K562 (cell line): Measurements from ENCODE around the gene CTNNBL1. TPM values are rescaled to one million over a fixed set of nuclear protein-coding genes. Genes with fewer than 3 reads are reported as not detected.

ENCODE experiments used
- ATAC-seq: fragments of 200-7000 bp; cut with Tn5 transposase; 3 replicates; pipeline ENCODE4 v1.9.1; 2020; ENCODE audit warnings: moderate library complexity
- BruUV-seq: library from RNA; stranded (reverse); fragments of 400-500 nt; replicated peaks from 2 replicates; lab custom pipeline; 2021; lab: Mats Ljungman, UMichigan
- CTCF ChIA-PET: fragments of 300-600 bp; formaldehyde crosslinking; extraction: SDS; loops from one replicate; lab custom pipeline; 2021; ENCODE audit warnings: low intra/inter-chr PET ratio; lab: Yijun Ruan, JAX
- POLR2A ChIA-PET: fragments of 300-600, 350-650 bp; sonication (Branson Sonifier 250); formaldehyde crosslinking; extraction: SDS; loops from one replicate; lab custom pipeline; 2021; ENCODE audit warnings: antibody characterized with exemption, inconsistent platforms; lab: Yijun Ruan, JAX
- DNase-seq, 4 experiments: peaks; one replicate each; pipeline versions ENCODE4 v3.0.0 to v3.0.0-alpha.2; 2011 to 2018; ENCODE audit warnings: low spot score in 3 of 4, mixed read lengths in 3 of 4; ENCODE audit errors: extremely low read depth in 1 of 4
- FAIRE-seq: peaks from 2 replicates; lab custom pipeline; 2011; peaks lifted over from hg19 to GRCh38; lab: Jason Lieb, UNC
- H2AFZ ChIP-seq: 2 replicates; pipeline ENCODE4 v1.6.0; 2011; ENCODE audit warnings: low read depth, low read length, control low read depth, inconsistent platforms
- H3K27ac ChIP-seq: fragments of 200-600 bp; 3 replicates; pipeline ENCODE4 v1.8.0; 2011; ENCODE audit warnings: low read depth, mild to moderate bottlenecking, control low read depth, inconsistent platforms, low read length, moderate library complexity, mixed read lengths; ENCODE audit errors: extremely low read depth
- H3K27me3 ChIP-seq, 2 experiments: fragments of 300-600 bp in 1 of 2; 2 replicates in 1 of 2; 3 replicates in 1 of 2; pipeline versions ENCODE4 v1.6.0 to v1.8.0; 2011; ENCODE audit warnings: inconsistent platforms in 2 of 2, low read length in 2 of 2, mild to moderate bottlenecking in 1 of 2, mixed read lengths in 1 of 2, moderate library complexity in 1 of 2; ENCODE audit not compliant: control insufficient read depth in 2 of 2, insufficient read depth in 2 of 2
- H3K36me3 ChIP-seq: fragments of 300-600 bp; 3 replicates; pipeline ENCODE4 v1.8.0; 2011; ENCODE audit warnings: mild to moderate bottlenecking, low read length, inconsistent platforms; ENCODE audit not compliant: control insufficient read depth, insufficient read depth
- H3K4me1 ChIP-seq, 2 experiments: fragments of 200-600 bp in 1 of 2; replicated peaks in 1 of 2; 2 replicates in 1 of 2; 3 replicates in 1 of 2; pipeline versions ENCODE4 v1.5.1 to v1.8.0; 2011; ENCODE audit warnings: inconsistent platforms in 2 of 2, low read length in 2 of 2, mild to moderate bottlenecking in 1 of 2, mixed read lengths in 1 of 2, moderate library complexity in 1 of 2; ENCODE audit not compliant: control insufficient read depth in 2 of 2, insufficient read depth in 2 of 2
- H3K4me2 ChIP-seq: 2 replicates; pipeline ENCODE4 v1.6.1; 2011; ENCODE audit warnings: low read length, control low read depth, inconsistent platforms, mixed read lengths; ENCODE audit not compliant: insufficient read depth
- H3K4me3 ChIP-seq: fragments of 200-600 bp; sonication (generic), shearing (Covaris generic); 2 replicates; pipeline ENCODE4 v1.5.1; 2016; ENCODE audit warnings: control low read depth, inconsistent platforms
- H3K79me2 ChIP-seq: fragments of 200-600 bp; 3 replicates; pipeline ENCODE4 v1.8.0; 2011; ENCODE audit warnings: low read length, inconsistent platforms; ENCODE audit not compliant: control insufficient read depth, insufficient read depth
- H3K9ac ChIP-seq, 2 experiments: 2 replicates each; pipeline versions ENCODE4 v1.6.0 to v1.6.1; 2011; ENCODE audit warnings: low read depth in 2 of 2, low read length in 2 of 2, control low read depth in 1 of 2, inconsistent platforms in 1 of 2, mild to moderate bottlenecking in 1 of 2, mixed read lengths in 1 of 2; ENCODE audit not compliant: insufficient read depth in 1 of 2
- H3K9me1 ChIP-seq: one replicate; pipeline ENCODE4 v1.6.0; 2011; ENCODE audit warnings: inconsistent platforms, mild to moderate bottlenecking, low read length, moderate library complexity; ENCODE audit not compliant: control insufficient read depth, insufficient read depth
- H3K9me3 ChIP-seq: replicated peaks from 2 replicates; pipeline ENCODE4 v1.5.1; 2011; ENCODE audit warnings: low read depth, low read length, inconsistent platforms; ENCODE audit not compliant: control insufficient read depth, insufficient read depth
- H4K20me1 ChIP-seq: replicated peaks from 2 replicates; pipeline ENCODE4 v1.6.1; 2011; ENCODE audit warnings: low read length, inconsistent platforms, mixed read lengths; ENCODE audit not compliant: control insufficient read depth, insufficient read depth
- CCNT2 ChIP-seq: IDR thresholded peaks from 2 replicates; pipeline ENCODE4 v1.6.1; 2011; ENCODE audit warnings: borderline replicate concordance, low read depth, mild to moderate bottlenecking, moderate library complexity, mixed read lengths, low read length; ENCODE audit not compliant: insufficient read length; ENCODE audit errors: extremely low read depth
- CTBP1 ChIP-seq: fragments of 450-650 bp; IDR thresholded peaks from 2 replicates; pipeline ENCODE4 v1.6.1; 2016; ENCODE audit warnings: borderline replicate concordance
- DPF2 ChIP-seq: fragments of 450-650 bp; IDR thresholded peaks from 2 replicates; pipeline ENCODE4 v1.6.1; 2016
- ELF1 ChIP-seq: fragments of 200-800 bp; sonication (Bioruptor generic); IDR thresholded peaks from 2 replicates; pipeline ENCODE4 v1.6.1; 2016; ENCODE audit warnings: missing genetic modification characterization, missing compliant biosample characterization
- HNRNPUL1 ChIP-seq: fragments of 200-400 bp; formaldehyde crosslinking; IDR thresholded peaks from 2 replicates; pipeline ENCODE4 v1.6.1; 2017; ENCODE audit warnings: low read length
- MITF ChIP-seq: IDR thresholded peaks from 2 replicates; pipeline ENCODE4 v1.6.1; 2014; ENCODE audit warnings: antibody characterized with exemption
- POLR2AphosphoS2 ChIP-seq: IDR thresholded peaks from 2 replicates; pipeline ENCODE4 v1.6.1; 2012; ENCODE audit warnings: low read length, improper control_type of control experiment
- RERE ChIP-seq: sonication (generic); formaldehyde crosslinking; IDR thresholded peaks from 2 replicates; pipeline ENCODE4 v1.8.0; 2023; ENCODE audit warnings: missing genetic modification reagents, mild to moderate bottlenecking, borderline replicate concordance
- RFX1 ChIP-seq: fragments of 450-650 bp; IDR thresholded peaks from 2 replicates; pipeline ENCODE4 v1.6.1; 2016; ENCODE audit warnings: mild to moderate bottlenecking, moderate library complexity
- TEAD2 ChIP-seq: fragments of 450-650 bp; IDR thresholded peaks from 2 replicates; pipeline ENCODE4 v1.6.1; 2016; ENCODE audit warnings: missing genetic modification characterization, control low read depth, missing compliant biosample characterization
- TFAP4 ChIP-seq: sonication (generic); formaldehyde crosslinking; IDR thresholded peaks from 2 replicates; pipeline ENCODE4 v1.8.0; 2022; ENCODE audit warnings: missing genetic modification reagents, mild to moderate bottlenecking, moderate library complexity, borderline replicate concordance
- ZFP36 ChIP-seq: fragments of 150-350 bp; IDR thresholded peaks from 2 replicates; pipeline ENCODE4 v1.6.1; 2018; ENCODE audit warnings: low read length, low read depth; ENCODE audit not compliant: partially characterized antibody
- ZNF121 ChIP-seq: sonication (generic); formaldehyde crosslinking; conservative IDR thresholded peaks from 2 replicates; pipeline ENCODE4 v1.8.0; 2022; ENCODE audit warnings: missing genetic modification reagents
- ZNF41 ChIP-seq: fragments of 250-450 bp; sonication (Bioruptor Pico); conservative IDR thresholded peaks from 2 replicates; pipeline ENCODE4 v1.4.0; 2020; ENCODE audit warnings: mild to moderate bottlenecking
- ZNF668 ChIP-seq: fragments of 250-450 bp; sonication (Bioruptor Pico); IDR thresholded peaks from 2 replicates; pipeline ENCODE4 v1.8.0; 2022; ENCODE audit warnings: mild to moderate bottlenecking, inconsistent platforms
- ZNF696 ChIP-seq: fragments of 250-450 bp; sonication (Bioruptor Pico); conservative IDR thresholded peaks from 2 replicates; pipeline ENCODE4 v1.4.0; 2020; ENCODE audit warnings: mild to moderate bottlenecking, moderate library complexity
- WGBS: fragments of 100-300 bp; shearing (Covaris generic); methylation state at CpG from one replicate; pipeline ENCODE4 v1.1.6; 2016; ENCODE audit warnings: low coverage, mixed read lengths; ENCODE audit not compliant: insufficient coverage; ENCODE audit errors: missing lambda C conversion rate; 5-methylcytosine and 5-hydroxymethylcytosine counted together
- in situ Hi-C: fragments of 300-500 bp; cut with MboI; formaldehyde crosslinking; loops from 4 replicates; pipeline ENCODE4 v1.15.0; 2018; ENCODE audit warnings: inconsistent platforms, mixed read lengths
- intact Hi-C: fragments of 100-400 bp; cut with micrococcal nuclease; formaldehyde crosslinking; loops from 2 replicates; pipeline ENCODE4 v1.14.2; 2022
- polyA plus RNA-seq, 8 experiments: library from polyadenylated mRNA; depleted of rRNA in 4 of 8; stranded (reverse) in 5 of 8; unstranded in 3 of 8; fragments of >200 nt; fragmentation: Nextera tagmentation in 2 of 8; fragmentation: Illumina TruSeq in 1 of 8; extraction: Ambion mirVana in 2 of 8; extraction: Trizol in 1 of 8; gene quantifications; 2 replicates each; pipeline versions ENCODE4 v1.2.1 to v1.2.3, GENCODE V29; 2011 to 2014; ENCODE audit warnings: inconsistent platforms in 1 of 8, missing spikeins in 1 of 8
- total RNA-seq, 7 experiments: library from RNA; depleted of rRNA in 6 of 7; stranded (reverse); fragments of >200 nt in 6 of 7; fragmentation: Illumina TruSeq in 2 of 7; extraction: Trizol in 2 of 7; gene quantifications; 2 replicates each; pipeline versions ENCODE4 v1.2.1 to v1.2.3, GENCODE V29; 2011 to 2021; ENCODE audit warnings: low replicate concordance in 1 of 7

CTNNBL1 gene
- total and polyA plus RNA-seq, 9 of the 15 experiments (the other 6 are each of a cell fraction or from before 2014, with no cell fraction given): 32.4 to 85.6 (median 43.6) TPM

- H3K9me3 ChIP-seq: no peaks in the 10 kb centered on the region
- no peaks in the 10 kb centered on the region for H3K4me1 ChIP-seq
- 63% methylated on average over 5 of the region's 5 CpGs for WGBS
- DNase-seq (no peak), FAIRE-seq (no peak), ATAC-seq (no peak)
- ChIA-PET POLR2A (interaction anchor here (1.0 kb wide), 1 partner anchor 177 kb away, joined by 3 read pairs; no protein-coding TSS in a partner anchor), CTCF (no interaction called here)
- H2AFZ ChIP-seq: no peak overlapping the region
- H3K27ac ChIP-seq: no peak overlapping the region
- H3K4me3 ChIP-seq: no peak overlapping the region
- in situ Hi-C loops: no loop called here
- no peaks in the 10 kb centered on the region for H3K27me3 ChIP-seq
- no peak overlapping the region for H3K9ac ChIP-seq
- no peaks in the 10 kb centered on the region for H3K79me2 ChIP-seq
- H4K20me1 ChIP-seq: no peaks in the 10 kb centered on the region
- intact Hi-C loops: no loop called here
- peaks cover 37% of the 10 kb centered on the region; the same call in 2 of the 3 replicates for H3K36me3 ChIP-seq
- H3K4me2 ChIP-seq: no peak overlapping the region
- peaks cover 4% of the 10 kb centered on the region for H3K9me1 ChIP-seq
- no TSS peak for BruUV-seq
- TF ChIP-seq ELF1: no peak
- TF ChIP-seq RERE (CRISPR knock-in tag): no peak
- TF ChIP-seq DPF2: no peak
- TF ChIP-seq RFX1: no peak
- no peak for TF ChIP-seq ZNF696 (CRISPR knock-in tag)
- TF ChIP-seq ZNF41: no peak
- no peak for TF ChIP-seq TEAD2
- TF ChIP-seq MITF: no peak
- TF ChIP-seq ZNF121 (CRISPR knock-in tag): no peak
- no peak for TF ChIP-seq POLR2AphosphoS2
- no peak for TF ChIP-seq ZFP36
- no peak for TF ChIP-seq CTBP1
- no peak for TF ChIP-seq HNRNPUL1
- no peak for TF ChIP-seq ZNF668
- TF ChIP-seq CCNT2: no peak
- TF ChIP-seq TFAP4 (CRISPR knock-in tag): no peak
These were observed 44.1 kb downstream of the CTNNBL1 start for GRCh38 chr20:37737826-37738420.
